Measurements from ENCODE around the gene GABRA6. TPM values are rescaled to one million over a fixed set of nuclear protein-coding genes. Genes with fewer than 3 reads are reported as not detected.

Gene GABRA6
- total and polyA plus RNA-seq, 2 of the 13 experiments (the other 11 are each of a cell fraction or from before 2014, with no cell fraction given): not detected

DNA sequence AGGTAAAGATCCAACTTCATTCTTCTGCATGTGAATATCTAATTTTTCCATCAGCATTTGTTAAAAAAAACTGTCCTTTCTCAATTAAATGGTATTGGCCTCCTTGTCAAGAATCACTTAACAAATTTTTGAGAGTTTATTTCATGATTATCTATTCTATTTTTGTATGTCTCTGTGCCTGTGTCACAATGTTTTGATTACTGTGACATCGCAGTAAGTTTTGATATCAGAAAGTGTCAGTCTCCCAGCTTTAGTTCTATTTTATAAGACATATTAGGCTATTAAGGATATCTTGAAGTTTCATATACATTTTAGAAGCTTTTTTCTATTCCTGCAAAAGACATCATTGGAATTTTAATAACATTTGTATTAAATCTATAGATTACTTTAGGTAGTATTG is 33.6 kb downstream of the GABRA6 start:
- CTCF ChIA-PET (ENCODE audit: low intra/inter-chr PET ratio, low total read pairs): no interaction called here
- no peaks in the 10 kb centered on the region for H3K4me1 ChIP-seq (ENCODE audit: insufficient read depth, low read length)
- in situ Hi-C loops (cut with HindIII; ENCODE audit: extremely low pct_ligation_motif_present, low pct_unique_long_range_greater_than_20kb) (no loop called here), intact Hi-C loops (cut with micrococcal nuclease; ENCODE audit: unreplicated experiment) (no loop called here)
- no peak overlapping the region for H3K9ac ChIP-seq (ENCODE audit: insufficient read depth, low read depth, low read length)
- no peaks in the 10 kb centered on the region for H4K20me1 ChIP-seq (ENCODE audit: insufficient read depth, low read length)
- H3K27me3 ChIP-seq (ENCODE audit: control insufficient read depth in 1 of 2, insufficient read depth in 2 of 2, low read length in 2 of 2): no peaks in the 10 kb centered on the region
- FAIRE-seq (no peak), DNase-seq (ENCODE audit: low spot score) (no peak), ATAC-seq (no peak)
- no peak overlapping the region for H3K4me3 ChIP-seq (replicated peaks in 1 of 3; ENCODE audit: insufficient read depth in 1 of 3, low read depth in 2 of 3, low read length in 3 of 3)
- TF ChIP-seq, protein P1, sequence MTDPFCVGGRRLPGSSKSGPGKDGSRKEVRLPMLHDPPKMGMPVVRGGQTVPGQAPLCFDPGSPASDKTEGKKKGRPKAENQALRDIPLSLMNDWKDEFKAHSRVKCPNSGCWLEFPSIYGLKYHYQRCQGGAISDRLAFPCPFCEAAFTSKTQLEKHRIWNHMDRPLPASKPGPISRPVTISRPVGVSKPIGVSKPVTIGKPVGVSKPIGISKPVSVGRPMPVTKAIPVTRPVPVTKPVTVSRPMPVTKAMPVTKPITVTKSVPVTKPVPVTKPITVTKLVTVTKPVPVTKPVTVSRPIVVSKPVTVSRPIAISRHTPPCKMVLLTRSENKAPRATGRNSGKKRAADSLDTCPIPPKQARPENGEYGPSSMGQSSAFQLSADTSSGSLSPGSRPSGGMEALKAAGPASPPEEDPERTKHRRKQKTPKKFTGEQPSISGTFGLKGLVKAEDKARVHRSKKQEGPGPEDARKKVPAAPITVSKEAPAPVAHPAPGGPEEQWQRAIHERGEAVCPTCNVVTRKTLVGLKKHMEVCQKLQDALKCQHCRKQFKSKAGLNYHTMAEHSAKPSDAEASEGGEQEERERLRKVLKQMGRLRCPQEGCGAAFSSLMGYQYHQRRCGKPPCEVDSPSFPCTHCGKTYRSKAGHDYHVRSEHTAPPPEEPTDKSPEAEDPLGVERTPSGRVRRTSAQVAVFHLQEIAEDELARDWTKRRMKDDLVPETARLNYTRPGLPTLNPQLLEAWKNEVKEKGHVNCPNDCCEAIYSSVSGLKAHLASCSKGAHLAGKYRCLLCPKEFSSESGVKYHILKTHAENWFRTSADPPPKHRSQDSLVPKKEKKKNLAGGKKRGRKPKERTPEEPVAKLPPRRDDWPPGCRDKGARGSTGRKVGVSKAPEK (CRISPR knock-in tag; IDR thresholded peaks at IDR 0.05; ENCODE audit: borderline replicate concordance): no peak
- TF ChIP-seq ZNF781 (CRISPR knock-in tag; IDR thresholded peaks at IDR 0.05; ENCODE audit: borderline replicate concordance, not compliant biosample characterization): no peak
- TF ChIP-seq, protein P2, sequence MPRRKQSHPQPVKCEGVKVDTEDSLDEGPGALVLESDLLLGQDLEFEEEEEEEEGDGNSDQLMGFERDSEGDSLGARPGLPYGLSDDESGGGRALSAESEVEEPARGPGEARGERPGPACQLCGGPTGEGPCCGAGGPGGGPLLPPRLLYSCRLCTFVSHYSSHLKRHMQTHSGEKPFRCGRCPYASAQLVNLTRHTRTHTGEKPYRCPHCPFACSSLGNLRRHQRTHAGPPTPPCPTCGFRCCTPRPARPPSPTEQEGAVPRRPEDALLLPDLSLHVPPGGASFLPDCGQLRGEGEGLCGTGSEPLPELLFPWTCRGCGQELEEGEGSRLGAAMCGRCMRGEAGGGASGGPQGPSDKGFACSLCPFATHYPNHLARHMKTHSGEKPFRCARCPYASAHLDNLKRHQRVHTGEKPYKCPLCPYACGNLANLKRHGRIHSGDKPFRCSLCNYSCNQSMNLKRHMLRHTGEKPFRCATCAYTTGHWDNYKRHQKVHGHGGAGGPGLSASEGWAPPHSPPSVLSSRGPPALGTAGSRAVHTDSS (CRISPR knock-in tag; conservative IDR thresholded peaks at IDR 0.05): no peak
- H3K36me3 ChIP-seq (replicated peaks in 1 of 2; ENCODE audit: control insufficient read depth in 1 of 2, insufficient read depth in 2 of 2, low read length in 2 of 2): no peaks in the 10 kb centered on the region
- BruUV-seq (replicated peaks): no TSS peak
- no peaks in the 10 kb centered on the region for H3K9me3 ChIP-seq (ENCODE audit: low read length)
- H3K4me2 ChIP-seq (ENCODE audit: low read depth, low read length): no peak overlapping the region
- no peaks in the 10 kb centered on the region for H3K79me2 ChIP-seq (ENCODE audit: insufficient read depth, low read length)
- no peak overlapping the region for H2AFZ ChIP-seq (ENCODE audit: low read length)
- POLR2A ChIA-PET: no interaction called here
- H3K27ac ChIP-seq (ENCODE audit: extremely low read length, insufficient read depth, low read length): no peak overlapping the region
- 88% methylated on average over 1 of the region's 1 CpG for WGBS (ENCODE audit: low lambda C conversion rate)

DNA sequence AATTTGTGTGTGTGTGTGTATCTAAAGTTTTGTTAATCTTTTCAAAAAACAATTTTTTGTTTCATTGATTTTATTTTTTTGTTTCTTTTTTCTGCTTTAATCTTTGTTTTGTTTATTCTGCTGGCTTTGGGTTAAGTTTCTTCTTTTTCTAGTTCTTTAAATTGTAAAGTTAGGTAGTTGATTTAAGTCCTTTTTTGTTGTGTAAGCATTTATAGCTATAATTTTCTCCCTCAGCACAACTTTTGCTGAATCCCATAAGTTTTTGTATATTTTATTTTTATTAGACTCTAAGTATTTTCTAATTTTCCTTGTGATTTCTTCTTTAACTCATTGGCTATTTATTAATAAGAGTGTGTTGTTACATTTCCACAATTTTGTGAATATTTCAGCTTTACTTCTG is 34.9 kb downstream of the GABRA6 start:
- Histone ChIP-seq H3K27ac (ENCODE audit: extremely low read length, insufficient read depth, low read length) (no peak overlapping the region), H4K20me1 (ENCODE audit: insufficient read depth, low read length) (no peaks in the 10 kb centered on the region), H3K9me3 (ENCODE audit: low read length) (no peaks in the 10 kb centered on the region), H3K9ac (ENCODE audit: insufficient read depth, low read depth, low read length) (no peak overlapping the region), H3K36me3 (replicated peaks in 1 of 2; ENCODE audit: control insufficient read depth in 1 of 2, insufficient read depth in 2 of 2, low read length in 2 of 2) (no peaks in the 10 kb centered on the region), H3K4me3 (replicated peaks in 1 of 3; ENCODE audit: insufficient read depth in 1 of 3, low read depth in 2 of 3, low read length in 3 of 3) (no peak overlapping the region), H3K4me2 (ENCODE audit: low read depth, low read length) (no peak overlapping the region), H3K4me1 (ENCODE audit: insufficient read depth, low read length) (no peaks in the 10 kb centered on the region), H2AFZ (ENCODE audit: low read length) (no peak overlapping the region), H3K27me3 (ENCODE audit: control insufficient read depth in 1 of 2, insufficient read depth in 2 of 2, low read length in 2 of 2) (no peaks in the 10 kb centered on the region), H3K79me2 (ENCODE audit: insufficient read depth, low read length) (no peaks in the 10 kb centered on the region)
- ChIA-PET POLR2A (no interaction called here), CTCF (ENCODE audit: low intra/inter-chr PET ratio, low total read pairs) (no interaction called here)
- FAIRE-seq (no peak), DNase-seq (ENCODE audit: low spot score) (no peak), ATAC-seq (no peak)
- BruUV-seq (replicated peaks): no TSS peak
- peak in 1 of 2 experiments; percentile 80; a peak in 3 of 4 replicates for TF ChIP-seq MAFK (conservative IDR thresholded peaks at IDR 0.05 in 1 of 2, IDR thresholded peaks at IDR 0.05 in 1 of 2; ENCODE audit: low read length in 2 of 2)
- no peak for TF ChIP-seq SMYD3 (CRISPR knock-in tag; IDR thresholded peaks at IDR 0.05)
- TF ChIP-seq ZKSCAN1 (IDR thresholded peaks at IDR 0.05; ENCODE audit: low read length): no peak
- no peak for TF ChIP-seq SYNCRIP (IDR thresholded peaks at IDR 0.05; ENCODE audit: insufficient read depth, low read depth, low read length)
- TF ChIP-seq, protein P3, sequence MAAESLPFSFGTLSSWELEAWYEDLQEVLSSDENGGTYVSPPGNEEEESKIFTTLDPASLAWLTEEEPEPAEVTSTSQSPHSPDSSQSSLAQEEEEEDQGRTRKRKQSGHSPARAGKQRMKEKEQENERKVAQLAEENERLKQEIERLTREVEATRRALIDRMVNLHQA (CRISPR knock-in tag; IDR thresholded peaks at IDR 0.05): no peak
- TF ChIP-seq TOE1 (CRISPR knock-in tag; IDR thresholded peaks at IDR 0.05): no peak
- TF ChIP-seq, protein P4, sequence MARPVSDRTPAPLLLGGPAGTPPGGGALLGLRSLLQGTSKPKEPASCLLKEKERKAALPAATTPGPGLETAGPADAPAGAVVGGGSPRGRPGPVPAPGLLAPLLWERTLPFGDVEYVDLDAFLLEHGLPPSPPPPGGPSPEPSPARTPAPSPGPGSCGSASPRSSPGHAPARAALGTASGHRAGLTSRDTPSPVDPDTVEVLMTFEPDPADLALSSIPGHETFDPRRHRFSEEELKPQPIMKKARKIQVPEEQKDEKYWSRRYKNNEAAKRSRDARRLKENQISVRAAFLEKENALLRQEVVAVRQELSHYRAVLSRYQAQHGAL (CRISPR knock-in tag; IDR thresholded peaks at IDR 0.05; ENCODE audit: not compliant biosample characterization): no peak
- peak; percentile 64 for TF ChIP-seq MAFF (IDR thresholded peaks at IDR 0.05; ENCODE audit: low read depth, low read length)
- intact Hi-C loops (cut with micrococcal nuclease; ENCODE audit: unreplicated experiment): no loop called here
- in situ Hi-C loops (cut with HindIII; ENCODE audit: extremely low pct_ligation_motif_present, low pct_unique_long_range_greater_than_20kb): no loop called here
